GM21367 (cell line): ENCODE data around the gene CLDN6.
"Not testable (repeated sequence)": the region's sequence is repeated elsewhere in the genome, so short reads cannot be mapped to it uniquely, and the experiment has no call there.

Source experiments
- ATAC-seq: cut with Tn5 transposase; IDR thresholded peaks from one replicate; pipeline ENCODE4 v1.9.1; 2021; ENCODE audit not compliant: unreplicated experiment

CLDN6 gene

GRCh38 chr16:3052571-3053329 lies 34.8 kb upstream of the CLDN6 start:
- not testable (repeated sequence) for ATAC-seq

DNA sequence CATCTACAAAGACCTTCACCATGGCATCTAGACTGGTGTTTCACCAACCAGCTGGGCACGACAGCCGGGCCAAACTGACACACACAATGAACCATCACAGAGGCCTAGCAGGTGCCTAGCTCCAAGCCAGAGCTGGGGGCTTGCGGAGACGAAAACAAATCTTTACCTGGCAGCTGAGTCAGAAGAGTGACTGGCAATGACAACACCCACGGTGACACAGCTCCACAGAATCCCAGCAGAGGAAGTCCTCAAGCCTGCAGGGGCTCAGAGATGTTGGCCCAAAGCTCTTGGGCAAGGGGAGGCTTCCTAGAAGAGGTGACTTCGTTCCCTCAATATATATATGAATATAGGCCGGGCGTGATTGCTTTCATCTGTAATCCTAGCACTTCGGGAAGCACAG lies 33.5 kb upstream of the CLDN6 start:
- no peak for ATAC-seq

DNA sequence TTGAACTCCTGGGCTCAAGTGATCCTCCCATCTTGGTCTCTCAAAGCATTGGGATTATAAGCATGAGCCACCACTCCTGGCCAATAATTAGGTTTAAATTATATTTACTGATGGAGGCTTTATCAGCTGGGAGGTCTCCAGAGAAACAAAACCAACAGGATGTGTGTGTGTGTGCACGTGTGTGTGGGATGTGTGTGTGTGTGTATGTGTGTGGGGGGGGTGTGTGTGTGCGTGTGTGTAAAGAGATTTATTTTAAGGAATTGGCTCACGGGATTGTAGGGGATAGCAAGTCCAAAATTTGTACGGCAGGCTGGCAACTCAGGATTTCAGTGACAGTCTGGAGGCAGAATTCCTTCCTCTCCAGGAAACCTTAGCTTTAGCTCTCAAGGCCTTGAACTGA lies 33.0 kb upstream of the CLDN6 start:
- ATAC-seq: no peak

DNA sequence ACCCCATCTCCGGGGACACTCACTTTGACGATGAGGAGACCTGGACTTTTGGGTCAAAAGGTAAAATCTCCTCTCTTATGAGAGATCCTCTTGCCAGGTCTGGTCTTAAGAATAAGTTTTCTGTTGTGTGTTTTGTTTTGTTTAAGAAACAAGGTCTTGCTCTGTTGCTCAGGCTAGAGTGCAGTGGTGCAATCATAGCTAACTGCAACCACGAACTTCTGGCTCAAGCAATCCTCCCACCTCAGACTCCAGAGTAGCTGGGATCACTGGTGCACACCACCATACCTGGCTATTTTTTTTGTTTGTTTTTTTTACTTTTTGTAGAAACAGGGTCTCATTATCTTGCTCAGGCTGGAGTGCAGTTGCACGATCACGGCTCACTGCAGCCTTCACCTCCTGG lies 32.5 kb upstream of the CLDN6 start:
- no peak for ATAC-seq

DNA sequence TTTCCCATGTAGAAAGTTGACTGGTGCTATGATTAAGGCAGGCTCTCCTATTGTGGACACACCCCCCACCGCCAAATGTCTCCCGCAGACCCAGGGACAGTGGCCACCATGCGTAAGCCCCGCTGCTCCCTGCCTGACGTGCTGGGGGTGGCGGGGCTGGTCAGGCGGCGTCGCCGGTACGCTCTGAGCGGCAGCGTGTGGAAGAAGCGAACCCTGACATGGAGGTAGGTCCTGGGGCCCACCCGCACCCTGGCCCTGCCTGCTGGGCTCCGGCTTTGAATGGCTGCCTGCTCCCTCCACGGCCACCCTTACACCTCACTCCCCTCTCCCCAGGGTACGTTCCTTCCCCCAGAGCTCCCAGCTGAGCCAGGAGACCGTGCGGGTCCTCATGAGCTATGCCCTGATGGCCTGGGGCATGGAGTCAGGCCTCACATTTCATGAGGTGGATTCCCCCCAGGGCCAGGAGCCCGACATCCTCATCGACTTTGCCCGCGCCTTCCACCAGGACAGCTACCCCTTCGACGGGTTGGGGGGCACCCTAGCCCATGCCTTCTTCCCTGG lies 32.0 kb upstream of the CLDN6 start:
- ATAC-seq: no peak

- no peak for ATAC-seq
Measured at GRCh38 chr16:3047387-3047720, 29.4 kb upstream of the CLDN6 start.

DNA sequence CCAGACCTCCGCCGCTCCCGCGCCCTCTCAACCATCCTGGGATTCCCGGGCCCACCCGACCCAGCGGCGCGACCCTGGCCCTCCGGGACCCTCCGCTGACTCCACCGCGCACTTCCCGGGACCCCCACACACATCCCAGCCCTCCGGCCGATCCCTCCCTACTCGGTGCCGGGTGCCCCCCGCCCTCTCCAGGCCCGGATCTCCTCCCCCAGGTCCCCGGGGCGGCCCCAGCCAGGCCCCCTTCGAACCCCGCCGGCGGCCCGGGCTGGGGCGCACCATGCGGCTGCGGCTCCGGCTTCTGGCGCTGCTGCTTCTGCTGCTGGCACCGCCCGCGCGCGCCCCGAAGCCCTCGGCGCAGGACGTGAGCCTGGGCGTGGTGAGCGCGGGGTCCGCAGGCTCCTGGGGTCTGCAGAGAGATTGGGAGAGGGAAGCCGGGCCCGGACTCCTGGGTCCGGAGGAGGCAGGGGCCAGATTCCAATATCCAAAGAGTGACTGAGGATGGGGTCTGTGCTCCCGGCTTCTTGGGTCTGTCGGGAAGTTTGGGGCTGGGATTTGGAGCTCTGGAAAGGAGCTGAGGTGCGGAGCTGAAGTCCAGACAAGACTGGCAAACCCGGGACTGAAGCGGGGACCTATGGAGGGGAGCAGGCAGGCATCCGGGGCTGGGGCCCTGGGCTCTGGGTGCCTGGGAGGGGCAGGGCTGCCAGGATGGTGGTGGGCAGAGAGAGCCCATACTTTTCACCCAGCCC lies 28.8 kb upstream of the CLDN6 start:
- no peak for ATAC-seq

DNA sequence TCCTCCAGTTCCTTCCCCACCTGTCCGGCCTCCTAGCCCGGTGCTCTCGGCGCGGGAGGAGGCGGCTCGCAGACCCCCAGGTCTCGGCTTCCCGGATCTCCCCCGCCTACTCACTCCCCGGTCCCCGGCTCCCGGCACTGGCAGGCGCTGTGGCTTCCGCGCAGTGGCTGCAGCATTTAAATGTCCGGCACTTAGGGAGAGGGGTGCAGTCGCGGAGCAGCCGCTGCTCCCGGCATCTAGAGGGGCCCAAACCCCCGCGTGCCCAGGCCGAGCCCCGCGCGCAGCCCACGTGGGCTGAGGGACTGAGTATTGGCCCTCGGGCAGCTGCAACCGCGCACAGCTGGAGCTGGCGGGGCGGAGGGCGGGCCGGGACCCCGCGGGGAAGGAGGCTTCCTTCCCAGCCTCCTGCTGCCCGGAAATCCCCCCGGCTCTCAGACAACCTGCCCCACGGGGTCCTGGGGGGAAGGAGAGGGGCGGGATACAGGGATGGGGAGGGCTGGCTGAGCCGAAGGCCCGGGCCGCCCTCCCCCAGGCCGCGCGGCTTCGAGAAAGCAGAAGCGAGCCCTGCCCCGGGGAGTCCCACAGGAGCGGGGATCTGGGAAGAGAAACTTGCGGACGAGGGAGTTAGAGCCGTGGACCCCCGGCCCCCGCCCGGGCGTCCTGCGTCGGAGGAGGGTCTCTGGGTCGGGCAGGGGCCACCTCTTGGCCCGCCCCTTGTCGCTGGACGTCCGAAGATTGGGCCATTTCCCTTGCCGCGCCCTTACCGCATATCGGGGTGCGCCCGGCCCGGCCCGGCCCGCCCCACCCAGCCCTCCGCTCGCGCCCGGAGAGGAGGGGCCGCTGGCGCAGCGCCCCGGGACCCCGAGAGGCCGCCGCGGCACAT lies 28.0 kb upstream of the CLDN6 start, which contains the start of gene MMP25:
MMP25 (plus strand) TSS at position 804 of the 883 bp plus-strand sequence. CDS start 357 bp downstream, outside the sequence.
- ATAC-seq: no peak

DNA sequence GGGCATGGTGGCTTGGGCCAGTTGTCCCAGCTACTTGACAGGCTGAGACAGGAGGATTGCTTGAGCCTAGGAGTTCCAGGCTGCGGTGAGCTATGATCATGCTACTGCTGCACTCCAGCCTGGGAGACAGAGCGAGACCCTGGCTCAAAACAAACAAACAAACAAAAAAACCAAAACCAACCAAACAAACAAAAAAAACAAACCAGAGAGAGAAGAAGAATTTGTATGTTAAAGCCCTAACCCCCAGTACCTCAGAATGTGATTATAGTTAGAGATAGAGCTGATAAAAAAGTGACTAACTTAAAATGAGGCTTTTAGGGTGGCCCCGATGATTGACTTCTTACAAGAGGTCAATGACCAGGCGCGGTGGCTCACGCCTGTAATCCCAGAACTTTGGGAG lies 26.7 kb upstream of the CLDN6 start:
- ATAC-seq: no peak

GRCh38 chr16:3042376-3042775 lies 24.4 kb upstream of the CLDN6 start:
- no peak for ATAC-seq

- ATAC-seq: no peak
Measured at GRCh38 chr16:3038896-3039295, 20.9 kb upstream of the CLDN6 start.

DNA sequence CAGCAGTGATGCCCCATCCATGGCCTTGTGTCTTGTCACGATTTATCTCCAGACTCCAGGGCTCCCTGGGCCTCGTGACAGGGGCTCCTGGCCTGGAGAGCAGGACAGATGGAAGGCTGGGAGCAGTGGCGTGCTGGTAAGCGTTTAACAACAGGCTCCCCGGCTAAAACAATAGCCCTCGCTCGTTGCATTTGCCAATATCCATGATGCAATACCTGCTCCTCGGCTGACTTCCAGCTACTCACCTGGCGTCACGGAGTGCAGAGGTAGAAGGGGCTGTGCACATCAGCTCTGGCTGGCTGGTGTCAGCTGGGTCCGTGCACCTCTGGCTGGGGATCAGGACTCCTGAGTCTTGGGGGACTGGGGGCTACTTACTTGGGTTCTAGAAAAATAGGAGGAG lies 20.3 kb upstream of the CLDN6 start:
- no peak for ATAC-seq

DNA sequence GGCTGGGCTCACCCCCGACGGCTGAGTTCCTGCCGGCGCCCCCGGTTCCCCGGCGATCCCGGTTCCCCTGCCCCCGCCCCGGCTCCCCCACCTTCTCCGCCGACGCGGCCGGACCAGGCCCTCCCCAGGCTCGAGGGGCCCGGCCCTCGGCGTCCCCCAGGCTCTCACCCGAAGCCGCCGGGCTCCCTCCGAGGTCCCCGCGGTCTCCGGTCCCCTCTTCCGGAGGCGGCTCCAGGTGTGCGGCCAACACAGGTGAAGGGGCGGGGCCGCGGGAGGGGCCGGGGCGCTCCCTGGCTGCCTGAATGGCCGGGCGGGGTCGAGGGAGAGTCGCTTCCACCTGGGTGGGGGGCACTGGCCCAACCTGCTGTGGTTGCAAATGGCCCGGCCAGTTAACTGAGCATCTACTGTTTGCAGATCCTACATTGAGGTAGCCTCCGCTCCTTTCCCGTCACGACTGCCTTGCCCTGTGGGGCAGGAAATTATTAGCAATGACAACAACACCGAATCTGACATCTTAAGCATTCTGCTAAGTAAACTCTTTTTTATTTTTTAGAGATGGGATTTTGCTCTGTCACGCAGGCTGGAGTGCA lies 18.8 kb upstream of the CLDN6 start, which contains the start of gene BICDL2:
BICDL2 (minus strand) TSS at position 219 of the 590 bp plus-strand sequence. CDS start 1,448 bp downstream, outside the sequence.
- no peak for ATAC-seq

- ATAC-seq: no peak
Measured at GRCh38 chr16:3035972-3036725, 18.2 kb upstream of the CLDN6 start.

GRCh38 chr16:3035289-3035971 lies 17.4 kb upstream of the CLDN6 start:
- ATAC-seq: no peak

DNA sequence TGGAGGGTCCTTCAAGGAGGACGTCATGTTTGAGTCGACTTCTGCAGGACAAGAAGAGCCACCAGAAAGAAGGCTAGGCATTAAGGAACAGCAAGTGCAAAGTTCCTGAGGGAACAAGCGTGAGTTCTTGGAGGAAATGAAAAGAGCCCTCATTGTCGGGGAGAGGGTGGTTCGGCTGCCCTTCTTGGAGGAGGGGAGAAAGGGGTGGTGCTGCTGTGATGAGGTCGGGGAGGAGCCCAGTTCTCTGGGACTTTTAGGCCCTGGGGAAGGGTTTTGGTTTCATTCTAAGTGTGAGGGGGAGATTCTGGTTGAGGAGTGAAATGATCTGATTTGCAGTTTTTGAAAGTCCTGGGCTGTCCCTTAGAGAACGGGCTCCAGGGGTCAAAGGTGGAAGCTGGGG lies 14.6 kb upstream of the CLDN6 start:
- no peak for ATAC-seq

DNA sequence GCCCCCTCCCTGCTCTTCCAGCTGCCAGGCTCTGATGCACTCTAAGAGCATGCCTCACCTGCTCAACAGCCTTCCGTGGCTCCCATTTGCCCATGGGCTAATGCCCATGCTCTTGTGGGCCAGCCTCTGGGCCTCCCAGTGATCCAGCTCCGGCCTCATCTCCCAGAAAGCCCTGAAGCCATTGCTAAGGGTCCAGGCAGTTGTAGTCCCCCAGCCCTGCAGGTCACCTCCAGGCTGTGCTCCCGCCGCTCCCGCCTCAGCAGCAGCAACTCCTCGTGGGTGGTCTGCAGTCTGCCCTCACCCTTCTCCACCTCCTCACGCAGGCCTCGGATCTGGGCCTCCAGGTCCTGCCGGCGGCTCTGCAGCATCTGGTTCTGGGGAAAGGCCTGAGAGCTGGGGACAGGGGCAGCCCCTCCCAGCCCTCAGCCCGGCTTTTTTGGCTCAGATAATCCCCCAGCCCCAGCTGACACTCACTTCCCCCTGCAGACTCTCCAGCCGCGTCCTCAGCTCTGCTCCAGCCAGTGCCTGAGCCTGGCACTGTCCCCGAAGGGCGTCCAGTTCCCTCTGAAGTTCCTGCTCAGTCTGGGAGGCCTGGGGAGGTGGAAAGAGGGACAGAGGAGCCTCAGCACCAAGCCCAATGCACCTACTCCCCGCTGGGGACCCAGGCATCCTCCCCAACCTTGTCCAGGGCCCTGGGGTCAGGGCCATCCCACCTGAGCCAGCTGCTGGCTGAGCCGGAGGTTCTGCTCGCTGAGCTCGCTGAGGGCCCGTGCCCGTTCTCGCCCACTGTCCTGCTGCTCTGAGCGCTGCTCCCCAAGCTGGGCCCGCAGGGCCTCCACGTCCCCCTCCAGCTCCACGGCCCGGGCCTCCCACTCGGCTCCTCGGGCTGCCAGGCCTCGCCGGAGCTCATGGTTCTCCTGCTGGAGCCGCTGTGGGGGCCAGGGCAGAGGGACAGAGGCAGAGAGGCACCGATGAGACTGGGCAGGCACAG lies 12.5 kb upstream of the CLDN6 start:
- ATAC-seq: no peak
